Hepatocyte (in vitro differentiated cells): ENCODE measurements around the gene UTS2R. TPM values are rescaled to one million over a fixed set of nuclear protein-coding genes. Genes with fewer than 3 reads are reported as not detected.

Experiments used
- DNase-seq: peaks from one replicate; pipeline ENCODE4 v3.0.0-alpha.2; 2016; ENCODE audit warnings: low spot score
- H2AFZ ChIP-seq: fragments of 200-600 bp; sonication (generic); 2 replicates; pipeline ENCODE4 v1.6.0; 2016; ENCODE audit warnings: antibody characterized with exemption, mild to moderate bottlenecking
- H3K27ac ChIP-seq: fragments of 200-600 bp; sonication (generic); 2 replicates; pipeline ENCODE4 v1.5.1; 2016; ENCODE audit warnings: mild to moderate bottlenecking
- H3K27me3 ChIP-seq: fragments of 200-600 bp; sonication (generic); 2 replicates; pipeline ENCODE4 v1.6.1; 2016
- H3K36me3 ChIP-seq: fragments of 200-600 bp; sonication (generic); replicated peaks from 2 replicates; pipeline ENCODE4 v1.5.1; 2016; ENCODE audit warnings: low read depth; ENCODE audit not compliant: insufficient read depth
- H3K4me1 ChIP-seq: fragments of 200-600 bp; sonication (generic); 2 replicates; pipeline ENCODE4 v1.5.1; 2016; ENCODE audit warnings: mild to moderate bottlenecking, moderate library complexity; ENCODE audit not compliant: insufficient read depth
- H3K4me2 ChIP-seq: fragments of 200-600 bp; sonication (generic); 2 replicates; pipeline ENCODE4 v1.6.0; 2016
- H3K4me3 ChIP-seq: fragments of 200-600 bp; sonication (generic); 2 replicates; pipeline ENCODE4 v1.5.1; 2016; ENCODE audit warnings: mild to moderate bottlenecking
- H3K79me2 ChIP-seq: fragments of 200-600 bp; sonication (generic); 2 replicates; pipeline ENCODE4 v1.6.0; 2017; ENCODE audit warnings: mild to moderate bottlenecking
- H3K9me2 ChIP-seq: fragments of 200-600 bp; sonication (generic); replicated peaks from 2 replicates; pipeline ENCODE4 v1.6.0; 2017; ENCODE audit warnings: mild to moderate bottlenecking; ENCODE audit not compliant: insufficient read depth
- H3K9me3 ChIP-seq: fragments of 200-600 bp; sonication (generic); 2 replicates; pipeline ENCODE4 v1.5.1; 2016; ENCODE audit warnings: low read depth, mild to moderate bottlenecking
- H4K20me1 ChIP-seq: fragments of 200-600 bp; sonication (generic); 2 replicates; pipeline ENCODE4 v1.6.0; 2016; ENCODE audit warnings: mild to moderate bottlenecking; ENCODE audit not compliant: insufficient read depth, poor library complexity, severe bottlenecking
- CTCF ChIP-seq: fragments of 200-600 bp; sonication (generic); IDR thresholded peaks from 2 replicates; pipeline ENCODE4 v1.5.1; 2016; ENCODE audit warnings: antibody characterized with exemption, mild to moderate bottlenecking; ENCODE audit not compliant: poor library complexity
- EZH2 ChIP-seq: fragments of 200-600 bp; sonication (generic); IDR thresholded peaks from 2 replicates; pipeline ENCODE4 v1.6.1; 2016; ENCODE audit warnings: antibody characterized with exemption, mild to moderate bottlenecking, borderline replicate concordance
- EZH2phosphoT487 ChIP-seq: fragments of 200-600 bp; sonication (generic); IDR thresholded peaks from one replicate; pipeline ENCODE4 v1.6.1; 2018; ENCODE audit warnings: antibody characterized with exemption, mild to moderate bottlenecking, low read depth, moderate library complexity; ENCODE audit not compliant: unreplicated experiment, severe bottlenecking
- WGBS: methylation state at CpG from one replicate; pipeline ENCODE4 v1.1.6; 2016; ENCODE audit warnings: low lambda C conversion rate; ENCODE audit errors: missing lambda C conversion rate; 5-methylcytosine and 5-hydroxymethylcytosine counted together
- polyA plus RNA-seq: library from polyadenylated mRNA; unstranded; fragments of >200 nt; fragmentation: Nextera tagmentation; extraction: Ambion mirVana; gene quantifications from 2 replicates; pipeline ENCODE4 v1.2.1, GENCODE V29; 2016
- total RNA-seq: library from RNA; depleted of rRNA; stranded (reverse); fragments of >200 nt; gene quantifications from 2 replicates; pipeline ENCODE4 v1.2.3, GENCODE V29; 2014

The UTS2R gene
- total and polyA plus RNA-seq, 2 experiments from 2014 or later = 0.10 TPM; not detected in 1

GRCh38 chr17:82418001-82418986 is 46.7 kb downstream of the UTS2R start, which contains the start of the genes HEXD and OGFOD3:
Gene HEXD (plus strand): TSS chr17:82418347. CDS start chr17:82419800, 1,453 bp downstream.
Gene OGFOD3 (minus strand): TSS chr17:82418586. CDS start chr17:82418485, 101 bp downstream.
- H3K9me2 ChIP-seq = no peaks in the 10 kb centered on the region
- H3K4me3 ChIP-seq = peak within 1 kb of the TSS; percentile 100
- H2AFZ ChIP-seq = peak within 1 kb of the TSS; percentile 98
- H3K4me1 ChIP-seq = peaks cover 11% of the 10 kb centered on the region
- H3K36me3 ChIP-seq = no peaks in the 10 kb centered on the region
- peak within 1 kb of the TSS; percentile 97 for H3K4me2 ChIP-seq
- peaks cover 13% of the 10 kb centered on the region for H3K79me2 ChIP-seq
- peak within 1 kb of the TSS; percentile 98 for H3K27ac ChIP-seq
- no peaks in the 10 kb centered on the region for H3K27me3 ChIP-seq
- H4K20me1 ChIP-seq = peaks cover 12% of the 10 kb centered on the region
- H3K9me3 ChIP-seq = no peaks in the 10 kb centered on the region
- 3% methylated on average over 64 of the region's 108 CpGs for WGBS
- DNase-seq = peak; percentile 96
- no peak for TF ChIP-seq EZH2phosphoT487
- no peak for TF ChIP-seq EZH2
- no peak for TF ChIP-seq CTCF

DNA sequence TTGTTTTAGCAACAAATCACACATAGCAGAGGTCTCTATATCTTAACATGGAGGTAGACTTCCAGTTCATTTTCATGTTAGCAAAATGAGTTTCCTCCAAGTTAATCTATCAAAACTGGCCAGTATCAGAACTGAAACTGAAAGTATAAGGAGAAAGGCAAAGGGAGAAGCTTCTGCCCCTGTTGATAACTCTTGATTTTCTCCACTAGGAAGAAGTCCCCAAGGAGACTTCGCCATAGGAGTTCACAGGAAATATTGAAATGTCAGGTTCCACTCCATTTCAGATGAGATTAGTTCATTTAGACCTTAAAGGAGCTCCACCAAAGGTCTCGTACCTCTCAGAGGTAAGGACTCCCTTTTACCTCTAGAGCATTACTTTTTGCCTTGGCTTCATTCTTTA is 48.0 kb downstream of the UTS2R start:
- Histone ChIP-seq H3K79me2 (peaks cover 13% of the 10 kb centered on the region), H3K4me1 (peaks cover 11% of the 10 kb centered on the region), H3K27me3 (no peaks in the 10 kb centered on the region), H3K27ac (no peak overlapping the region), H4K20me1 (peaks cover 12% of the 10 kb centered on the region), H2AFZ (no peak overlapping the region), H3K9me2 (no peaks in the 10 kb centered on the region), H3K9me3 (no peaks in the 10 kb centered on the region), H3K36me3 (no peaks in the 10 kb centered on the region), H3K4me2 (peak overlapping the region; percentile 91), H3K4me3 (no peak overlapping the region)
- 92% methylated on average over 2 of the region's 2 CpGs for WGBS
- DNase-seq = no peak
- TF ChIP-seq CTCF (no peak), EZH2phosphoT487 (no peak), EZH2 (no peak)

- Histone ChIP-seq H3K4me2 (no peak overlapping the region), H3K36me3 (no peaks in the 10 kb centered on the region), H3K27ac (no peak overlapping the region), H3K9me3 (no peaks in the 10 kb centered on the region), H4K20me1 (no peaks in the 10 kb centered on the region), H3K9me2 (no peaks in the 10 kb centered on the region), H3K79me2 (peaks cover 6% of the 10 kb centered on the region), H3K4me1 (peaks cover 4% of the 10 kb centered on the region), H3K27me3 (no peaks in the 10 kb centered on the region), H2AFZ (no peak overlapping the region), H3K4me3 (no peak overlapping the region)
- WGBS = 87% methylated on average over 25 of the region's 25 CpGs
- TF ChIP-seq EZH2phosphoT487 (no peak), EZH2 (no peak), CTCF (peak; percentile 42)
- no peak for DNase-seq
Observed at GRCh38 chr17:82424001-82424862, 52.7 kb downstream of the UTS2R start.
